Kidney (tissue), 14 donors: ENCODE measurements around the gene OSBPL10. TPM values are rescaled to one million over a fixed set of nuclear protein-coding genes. Genes with fewer than 3 reads are reported as not detected.

Experiments
- DNase-seq, 5 donors: peaks; one replicate each; pipeline ENCODE4 v3.0.0-alpha.2; 2013 to 2020
- FAIRE-seq: peaks from 2 replicates; lab custom pipeline; 2012; peaks lifted over from hg19 to GRCh38; lab: Jason Lieb, UNC
- H3K27ac ChIP-seq, 2 donors: one replicate each; pipeline ENCODE4 v1.7.0; 2013; ENCODE audit warnings: low read depth in 2 of 2, low read length in 2 of 2, inconsistent platforms in 1 of 2
- H3K27me3 ChIP-seq: one replicate; pipeline ENCODE4 v1.7.1; 2013; ENCODE audit warnings: low read length, inconsistent platforms; ENCODE audit not compliant: control insufficient read depth, insufficient read depth
- H3K36me3 ChIP-seq, 3 donors: one replicate each; pipeline versions ENCODE4 v1.7.0 to v1.7.1; 2013; ENCODE audit warnings: low read length in 3 of 3, control low read depth in 1 of 3, inconsistent platforms in 1 of 3; ENCODE audit not compliant: insufficient read depth in 3 of 3, control insufficient read depth in 2 of 3
- H3K4me1 ChIP-seq, 3 donors: one replicate each; pipeline versions ENCODE4 v1.7.0 to v1.7.1; 2013; ENCODE audit warnings: low read length in 3 of 3, inconsistent platforms in 1 of 3, low read depth in 1 of 3; ENCODE audit not compliant: control insufficient read depth in 2 of 3, insufficient read depth in 2 of 3
- H3K4me3 ChIP-seq, 3 donors: one replicate each; pipeline versions ENCODE4 v1.7.0 to v1.8.1; 2013; ENCODE audit warnings: low read length in 3 of 3, control low read depth in 1 of 3, inconsistent platforms in 1 of 3
- H3K9ac ChIP-seq, 3 donors: one replicate each; pipeline versions ENCODE4 v1.7.0 to v1.7.1; 2013; ENCODE audit warnings: low read length in 3 of 3, control low read depth in 1 of 3, inconsistent platforms in 1 of 3
- H3K9me3 ChIP-seq, 3 donors: one replicate each; pipeline versions ENCODE4 v1.7.0 to v1.7.1; 2013; ENCODE audit warnings: low read length in 3 of 3, control low read depth in 1 of 3, inconsistent platforms in 1 of 3; ENCODE audit not compliant: control insufficient read depth in 2 of 3, insufficient read depth in 1 of 3
- CTCF ChIP-seq: IDR thresholded peaks from 3 replicates; pipeline ENCODE4 v1.5.1; 2012; ENCODE audit warnings: mild to moderate bottlenecking, moderate library complexity, borderline replicate concordance; ENCODE audit not compliant: insufficient read depth; ENCODE audit errors: extremely low read depth
- intact Hi-C: fragments of 100-400 bp; cut with DNase I; formaldehyde crosslinking; loops from one replicate; pipeline ENCODE4 v1.11.1; 2022
- polyA plus RNA-seq: library from polyadenylated mRNA; stranded (reverse); fragments of 350-450 nt; fragmentation: Illumina TruSeq; extraction: RNeasy Lipid Tissue Mini Kit (QIAGEN cat#74804); gene quantifications from one replicate; pipeline ENCODE4 v1.2.3, GENCODE V29; 2014; ENCODE audit warnings: low read depth, low replicate concordance; ENCODE audit not compliant: insufficient read depth
- total RNA-seq: library from RNA; stranded (reverse); fragmentation: NEBNext Ultra II Directional; extraction: Animal tissue kit (Norgen Biotek cat#: 25700); gene quantifications from one replicate; pipeline ENCODE4 v1.2.1, GENCODE V29; 2021
- donor health status: control.
- donor health status: control.
- donor health status: control.
- donor health status: control.
- donor health status: control.
- donor health status: DM: yes; HTN: yes; CAD: no.
- donor health status: Normal renal cell carcinoma (clear cell type).

OSBPL10 gene
- total and polyA plus RNA-seq, 2 donors from 2014 or later: 11.8 to 89.3 TPM

GRCh38 chr3:31853580-31853979, 127.5 kb downstream of the OSBPL10 start:
- Histone ChIP-seq H3K9me3 (no peaks in the 10 kb centered on the region), H3K27ac (no peak overlapping the region), H3K27me3 (no peaks in the 10 kb centered on the region), H3K36me3 (no peaks in the 10 kb centered on the region), H3K9ac (no peak overlapping the region), H3K4me1 (peaks cover 2 to 28% (median 24%) of the 10 kb centered on the region in 3 donors), H3K4me3 (no peak overlapping the region)
- DNase-seq (no peak), FAIRE-seq (no peak)
- intact Hi-C loops: no loop called here
- no peak for TF ChIP-seq CTCF

DNA sequence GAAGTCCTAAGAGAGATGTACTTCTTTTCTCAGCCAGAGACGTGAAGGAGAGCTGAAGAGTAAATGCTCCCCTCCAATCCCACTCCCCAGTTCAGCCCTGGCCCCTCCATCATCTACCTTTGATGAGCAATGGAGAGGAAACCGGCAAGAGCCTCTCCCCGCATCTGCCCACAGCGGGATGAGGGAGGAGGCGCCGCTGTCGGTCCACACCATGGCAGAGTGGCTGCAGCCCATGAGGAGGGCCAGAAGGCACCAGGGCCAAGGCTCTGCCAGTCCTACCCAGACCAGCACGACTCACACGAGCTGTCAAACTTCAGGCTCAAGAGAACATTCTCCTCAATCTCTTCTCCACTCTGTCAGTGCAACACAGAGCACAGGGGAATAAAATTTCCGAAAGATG, 129.8 kb downstream of the OSBPL10 start:
- no peak overlapping the region for H3K27ac ChIP-seq
- FAIRE-seq (no peak), DNase-seq (peak in 1 of 5 donors; percentile 63)
- no peaks in the 10 kb centered on the region for H3K9me3 ChIP-seq
- no peaks in the 10 kb centered on the region for H3K36me3 ChIP-seq
- intact Hi-C loops: no loop called here
- H3K9ac ChIP-seq: no peak overlapping the region
- no peak overlapping the region for H3K4me3 ChIP-seq
- H3K27me3 ChIP-seq: no peaks in the 10 kb centered on the region
- TF ChIP-seq CTCF: no peak
- peaks cover 6 to 31% (median 31%) of the 10 kb centered on the region in 3 donors for H3K4me1 ChIP-seq

DNA sequence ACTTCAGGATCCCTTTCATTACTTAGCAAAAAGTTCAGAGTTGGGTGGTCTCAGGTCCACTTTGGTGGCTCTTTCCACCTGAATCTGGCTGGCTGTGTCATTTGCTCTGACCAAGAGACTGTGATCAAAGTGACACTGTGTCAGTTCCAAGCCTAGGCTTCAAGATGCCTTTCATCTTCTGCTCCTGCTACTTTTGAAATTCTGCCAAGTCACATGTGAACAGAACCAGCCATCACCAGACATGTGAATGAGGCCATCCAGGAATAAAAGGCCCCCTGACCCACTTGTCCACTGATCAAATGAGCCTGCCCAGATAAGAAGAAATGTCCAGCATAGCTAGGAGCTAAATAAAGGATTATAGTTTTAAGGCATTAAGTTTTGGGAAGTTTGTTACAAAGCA, 132.2 kb downstream of the OSBPL10 start:
- intact Hi-C loops: no loop called here
- FAIRE-seq: no peak

More for the DNA sequence above, 132.2 kb downstream of the OSBPL10 start:
- H3K9me3 ChIP-seq: no peaks in the 10 kb centered on the region
- H3K36me3 ChIP-seq: no peaks in the 10 kb centered on the region
- DNase-seq: peak in 1 of 5 donors; percentile 47
- H3K27me3 ChIP-seq: no peaks in the 10 kb centered on the region
- peak overlapping the region; percentile 75 to 84 for H3K27ac ChIP-seq
- H3K4me3 ChIP-seq: no peak overlapping the region
- no peak for TF ChIP-seq CTCF
- no peak overlapping the region for H3K9ac ChIP-seq
- H3K4me1 ChIP-seq: peaks cover 6 to 31% (median 31%) of the 10 kb centered on the region in 3 donors
